ENCODE data around the gene MMP3. TPM values are rescaled to one million over a fixed set of nuclear protein-coding genes. Genes with fewer than 3 reads are reported as not detected.

Gene MMP3
- total RNA-seq, 1 donor from 2014 or later, result not detected

DNA sequence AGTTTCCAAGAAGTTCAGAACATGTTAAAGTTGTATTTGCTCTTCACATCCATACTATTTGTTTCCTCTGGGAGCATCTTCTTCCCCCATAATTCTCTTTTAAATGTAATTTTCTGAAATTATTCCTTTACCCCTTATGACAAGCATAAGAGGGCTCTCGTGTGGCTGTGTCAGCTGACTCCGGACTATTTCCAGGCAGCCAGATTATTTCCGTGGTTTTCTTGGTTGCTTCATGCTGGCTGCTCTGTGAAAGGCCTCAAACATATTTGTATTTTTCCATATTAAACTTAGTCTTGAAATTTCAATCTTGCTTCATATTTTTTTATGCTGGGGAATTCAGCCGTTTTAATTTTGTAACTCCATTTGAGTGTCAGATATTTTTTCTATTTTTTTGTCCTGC lies 42.6 kb downstream of the MMP3 start:
- Mint-ChIP-seq H3K9me3 (ENCODE audit: unreplicated experiment) (no peaks in the 10 kb centered on the region), H3K4me1 (ENCODE audit: low read depth, unreplicated experiment) (peaks cover 13% of the 10 kb centered on the region), H3K27me3 (ENCODE audit: low read depth, unreplicated experiment) (no peaks in the 10 kb centered on the region), H3K36me3 (ENCODE audit: low read depth, unreplicated experiment) (no peaks in the 10 kb centered on the region), H3K4me3 (ENCODE audit: unreplicated experiment) (no peak overlapping the region), H3K27ac (ENCODE audit: unreplicated experiment) (peak overlapping the region; percentile 73)
- Histone ChIP-seq H3K27me3 (ENCODE audit: insufficient read depth, low read length) (no peaks in the 10 kb centered on the region), H3K36me3 (ENCODE audit: insufficient read depth, low read length) (no peaks in the 10 kb centered on the region), H3K9ac (ENCODE audit: low read length) (no peak overlapping the region), H3K4me2 (ENCODE audit: low read length) (no peak overlapping the region), H3K79me2 (ENCODE audit: insufficient read depth, low read length) (no peaks in the 10 kb centered on the region), H2AFZ (ENCODE audit: low read depth, low read length) (no peak overlapping the region), H3K9me3 (ENCODE audit: insufficient read depth, low read depth, low read length) (no peaks in the 10 kb centered on the region), H3K4me3 (ENCODE audit: insufficient read depth, low read depth, low read length) (no peak overlapping the region), H3K4me1 (ENCODE audit: insufficient read depth, low read length) (peaks cover 9% of the 10 kb centered on the region), H3K27ac (ENCODE audit: low read depth, low read length) (no peak overlapping the region), H4K20me1 (ENCODE audit: insufficient read depth, low read length) (no peaks in the 10 kb centered on the region)
- FAIRE-seq (no peak), DNase-seq (ENCODE audit: low read depth) (no peak)
- no peak for TF ChIP-seq EZH2 (IDR thresholded peaks at IDR 0.05; ENCODE audit: insufficient read depth, low read length)
- TF ChIP-seq, protein P1, sequence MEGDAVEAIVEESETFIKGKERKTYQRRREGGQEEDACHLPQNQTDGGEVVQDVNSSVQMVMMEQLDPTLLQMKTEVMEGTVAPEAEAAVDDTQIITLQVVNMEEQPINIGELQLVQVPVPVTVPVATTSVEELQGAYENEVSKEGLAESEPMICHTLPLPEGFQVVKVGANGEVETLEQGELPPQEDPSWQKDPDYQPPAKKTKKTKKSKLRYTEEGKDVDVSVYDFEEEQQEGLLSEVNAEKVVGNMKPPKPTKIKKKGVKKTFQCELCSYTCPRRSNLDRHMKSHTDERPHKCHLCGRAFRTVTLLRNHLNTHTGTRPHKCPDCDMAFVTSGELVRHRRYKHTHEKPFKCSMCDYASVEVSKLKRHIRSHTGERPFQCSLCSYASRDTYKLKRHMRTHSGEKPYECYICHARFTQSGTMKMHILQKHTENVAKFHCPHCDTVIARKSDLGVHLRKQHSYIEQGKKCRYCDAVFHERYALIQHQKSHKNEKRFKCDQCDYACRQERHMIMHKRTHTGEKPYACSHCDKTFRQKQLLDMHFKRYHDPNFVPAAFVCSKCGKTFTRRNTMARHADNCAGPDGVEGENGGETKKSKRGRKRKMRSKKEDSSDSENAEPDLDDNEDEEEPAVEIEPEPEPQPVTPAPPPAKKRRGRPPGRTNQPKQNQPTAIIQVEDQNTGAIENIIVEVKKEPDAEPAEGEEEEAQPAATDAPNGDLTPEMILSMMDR (IDR thresholded peaks at IDR 0.05; ENCODE audit: insufficient read depth, low read depth, low read length), result no peak

DNA sequence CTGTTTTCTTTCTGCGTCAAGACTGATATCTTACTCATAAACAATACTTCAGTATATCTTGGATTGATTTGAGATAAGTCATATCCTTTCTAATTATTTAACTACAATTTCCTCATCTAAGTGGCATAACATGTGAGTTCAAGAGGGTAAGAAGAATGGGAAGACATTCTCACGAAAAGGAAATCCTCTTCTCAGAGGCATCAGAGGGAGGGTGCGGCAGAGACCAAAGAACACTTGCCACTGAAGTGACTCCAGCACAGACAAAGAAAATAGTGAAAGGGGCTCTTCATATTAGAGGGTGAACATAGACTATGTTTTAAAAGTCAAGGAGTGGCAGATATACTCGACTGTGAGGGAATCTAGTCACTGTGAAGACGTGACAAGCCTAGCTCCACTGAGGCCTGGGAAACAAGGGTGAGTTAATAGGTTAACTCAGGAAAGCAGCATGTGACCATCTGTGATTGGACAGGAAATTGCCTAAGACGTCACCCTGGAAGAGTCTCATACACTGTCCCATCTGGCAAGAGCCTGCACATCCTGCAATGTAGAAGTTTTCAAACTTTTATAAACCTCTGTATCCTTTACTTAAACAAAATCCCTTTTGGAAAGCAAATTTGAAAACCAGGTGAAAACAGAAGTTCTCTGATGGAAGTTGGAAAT lies 43.6 kb downstream of the MMP3 start:
- peaks cover 12% of the 10 kb centered on the region for H3K4me1 Mint-ChIP-seq (ENCODE audit: low read depth, unreplicated experiment)
- no peak overlapping the region for H3K27ac Mint-ChIP-seq (ENCODE audit: unreplicated experiment)

More for the DNA sequence above, 43.6 kb downstream of the MMP3 start:
- H3K79me2 ChIP-seq (ENCODE audit: insufficient read depth, low read length), result no peaks in the 10 kb centered on the region
- no peak for FAIRE-seq
- no peak overlapping the region for H3K4me3 Mint-ChIP-seq (ENCODE audit: unreplicated experiment)
- peaks cover 9% of the 10 kb centered on the region for H3K4me1 ChIP-seq (ENCODE audit: insufficient read depth, low read length)
- no peak for DNase-seq (ENCODE audit: low read depth)
- H3K9ac ChIP-seq (ENCODE audit: low read length), result no peak overlapping the region
- no peaks in the 10 kb centered on the region for H3K27me3 ChIP-seq (ENCODE audit: insufficient read depth, low read length)
- H3K9me3 Mint-ChIP-seq (ENCODE audit: unreplicated experiment), result no peaks in the 10 kb centered on the region
- no peaks in the 10 kb centered on the region for H3K9me3 ChIP-seq (ENCODE audit: insufficient read depth, low read depth, low read length)
- H3K36me3 Mint-ChIP-seq (ENCODE audit: low read depth, unreplicated experiment), result no peaks in the 10 kb centered on the region
- H3K4me2 ChIP-seq (ENCODE audit: low read length), result no peak overlapping the region
- H3K27me3 Mint-ChIP-seq (ENCODE audit: low read depth, unreplicated experiment), result no peaks in the 10 kb centered on the region
- no peaks in the 10 kb centered on the region for H3K36me3 ChIP-seq (ENCODE audit: insufficient read depth, low read length)
- no peak overlapping the region for H2AFZ ChIP-seq (ENCODE audit: low read depth, low read length)
- H3K27ac ChIP-seq (ENCODE audit: low read depth, low read length), result no peak overlapping the region
- H4K20me1 ChIP-seq (ENCODE audit: insufficient read depth, low read length), result no peaks in the 10 kb centered on the region
- TF ChIP-seq, protein P1 (IDR thresholded peaks at IDR 0.05; ENCODE audit: insufficient read depth, low read depth, low read length), result no peak
- no peak for TF ChIP-seq EZH2 (IDR thresholded peaks at IDR 0.05; ENCODE audit: insufficient read depth, low read length)
- no peak overlapping the region for H3K4me3 ChIP-seq (ENCODE audit: insufficient read depth, low read depth, low read length)
